C4-2B (cell line): ENCODE results near the gene NFIB.

Source experiments
- CTCF ChIP-seq: fragments of 450-650 bp; conservative IDR thresholded peaks from 2 replicates; pipeline ENCODE4 v1.5.1; 2017; ENCODE audit warnings: mild to moderate bottlenecking
- ZFX ChIP-seq: fragments of 450-650 bp; IDR thresholded peaks from 2 replicates; pipeline ENCODE4 v1.6.1; 2017

- TF ChIP-seq CTCF (no peak), ZFX (no peak)
Measured at GRCh38 chr9:14061936-14062585, 251.9 kb downstream of the NFIB start.
